HEK293 (cell line): ENCODE measurements around the gene GNLY.

Source experiments
- CTCF ChIA-PET: fragments of 350-600 bp; formaldehyde crosslinking; extraction: SDS; loops from one replicate; lab custom pipeline; 2021; ENCODE audit warnings: antibody characterized with exemption; lab: Yijun Ruan, JAX
- POLR2A ChIA-PET: fragments of 300-600 bp; formaldehyde crosslinking; extraction: SDS; loops from one replicate; lab custom pipeline; 2020; ENCODE audit warnings: antibody characterized with exemption, inconsistent platforms; lab: Yijun Ruan, JAX
- H3K27ac ChIP-seq: fragments of 200-500 bp; sonication (Bioruptor generic); 2 replicates; pipeline ENCODE4 v1.5.1; 2014; ENCODE audit warnings: low read depth, low read length, control low read depth, inconsistent platforms; ENCODE audit errors: extremely low read depth
- H3K36me3 ChIP-seq, 2 experiments: fragments of 200-500 bp in 1 of 2; sonication (Bioruptor generic) in 1 of 2; 1 replicate in 1 of 2; 2 replicates in 1 of 2; pipeline ENCODE4 v1.5.1; 2014 to 2017; ENCODE audit warnings: inconsistent platforms in 2 of 2, low read length in 2 of 2; ENCODE audit not compliant: control insufficient read depth in 2 of 2, insufficient read depth in 1 of 2
- H3K4me1 ChIP-seq: fragments of 200-500 bp; sonication (Bioruptor generic); 2 replicates; pipeline ENCODE4 v1.5.1; 2014; ENCODE audit warnings: mild to moderate bottlenecking, low read length, inconsistent platforms; ENCODE audit not compliant: control insufficient read depth, insufficient read depth
- H3K4me3 ChIP-seq: 2 replicates; pipeline ENCODE4 v1.5.1; 2011; ENCODE audit warnings: low read depth, mild to moderate bottlenecking, control low read depth, low read length, moderate library complexity
- H3K9me3 ChIP-seq: fragments of 200-500 bp; sonication (Bioruptor generic); 2 replicates; pipeline ENCODE4 v1.5.1; 2014; ENCODE audit warnings: low read depth, low read length, inconsistent platforms; ENCODE audit not compliant: control insufficient read depth, insufficient read depth
- ATF2 ChIP-seq: fragments of 450-650 bp; formaldehyde crosslinking; IDR thresholded peaks from 2 replicates; pipeline ENCODE4 v1.5.1; 2016; ENCODE audit warnings: missing biosample characterization, missing genetic modification characterization, low read depth
- BCL6B ChIP-seq: fragments of 450-650 bp; formaldehyde crosslinking; IDR thresholded peaks from 2 replicates; pipeline ENCODE4 v1.5.1; 2017; ENCODE audit warnings: missing biosample characterization, missing genetic modification characterization
- FEZF1 ChIP-seq: fragments of 450-650 bp; formaldehyde crosslinking; IDR thresholded peaks from 2 replicates; pipeline ENCODE4 v1.5.1; 2016; ENCODE audit warnings: missing biosample characterization, missing genetic modification characterization
- INSM2 ChIP-seq: fragments of 450-650 bp; formaldehyde crosslinking; IDR thresholded peaks from 2 replicates; pipeline ENCODE4 v1.5.1; 2016; ENCODE audit warnings: missing biosample characterization, missing genetic modification characterization
- MYNN ChIP-seq: fragments of 450-650 bp; formaldehyde crosslinking; IDR thresholded peaks from 2 replicates; pipeline ENCODE4 v1.5.1; 2016; ENCODE audit warnings: missing biosample characterization, missing genetic modification characterization, borderline replicate concordance
- SCRT1 ChIP-seq: fragments of 450-650 bp; formaldehyde crosslinking; IDR thresholded peaks from 2 replicates; pipeline ENCODE4 v1.5.1; 2016; ENCODE audit warnings: missing biosample characterization, missing genetic modification characterization, borderline replicate concordance
- TRIM28 ChIP-seq: IDR thresholded peaks from 2 replicates; pipeline ENCODE4 v1.6.1; 2011; ENCODE audit warnings: low read length, control low read depth, borderline replicate concordance
- ZBTB17 ChIP-seq: fragments of 450-650 bp; formaldehyde crosslinking; IDR thresholded peaks from 2 replicates; pipeline ENCODE4 v1.5.1; 2016; ENCODE audit warnings: missing biosample characterization, missing genetic modification characterization
- ZBTB48 ChIP-seq: fragments of 450-650 bp; formaldehyde crosslinking; IDR thresholded peaks from 2 replicates; pipeline ENCODE4 v1.5.1; 2016; ENCODE audit warnings: missing biosample characterization, missing genetic modification characterization
- ZFP41 ChIP-seq: fragments of 450-650 bp; formaldehyde crosslinking; IDR thresholded peaks from 2 replicates; pipeline ENCODE4 v1.5.1; 2016; ENCODE audit warnings: missing biosample characterization, missing genetic modification characterization, borderline replicate concordance
- ZNF16 ChIP-seq: fragments of 450-650 bp; formaldehyde crosslinking; IDR thresholded peaks from 2 replicates; pipeline ENCODE4 v1.5.1; 2016; ENCODE audit warnings: low read depth, missing biosample characterization, missing genetic modification characterization
- ZNF223 ChIP-seq: fragments of 450-650 bp; formaldehyde crosslinking; IDR thresholded peaks from 2 replicates; pipeline ENCODE4 v1.5.1; 2016; ENCODE audit warnings: missing biosample characterization, missing genetic modification characterization
- ZNF23 ChIP-seq: fragments of 450-650 bp; formaldehyde crosslinking; IDR thresholded peaks from 2 replicates; pipeline ENCODE4 v1.5.1; 2016; ENCODE audit warnings: missing biosample characterization, missing genetic modification characterization, borderline replicate concordance
- ZNF24 ChIP-seq: fragments of 450-650 bp; formaldehyde crosslinking; IDR thresholded peaks from 2 replicates; pipeline ENCODE4 v1.5.1; 2016; ENCODE audit warnings: missing biosample characterization, missing genetic modification characterization
- ZNF274 ChIP-seq, 2 experiments: fragments of 200-500 bp in 1 of 2; fragments of 450-650 bp in 1 of 2; sonication (Bioruptor generic) in 1 of 2; formaldehyde crosslinking in 1 of 2; IDR thresholded peaks; 2 replicates each; pipeline versions ENCODE4 v1.5.1 to v1.6.1; 2014 to 2016; ENCODE audit warnings: borderline replicate concordance in 1 of 2, inconsistent platforms in 1 of 2, low read length in 1 of 2, missing biosample characterization in 1 of 2, missing genetic modification characterization in 1 of 2
- ZNF292 ChIP-seq: fragments of 450-650 bp; formaldehyde crosslinking; IDR thresholded peaks from 2 replicates; pipeline ENCODE4 v1.5.1; 2016; ENCODE audit warnings: low read depth, missing biosample characterization, missing genetic modification characterization, borderline replicate concordance
- ZNF423 ChIP-seq: fragments of 450-650 bp; formaldehyde crosslinking; IDR thresholded peaks from 2 replicates; pipeline ENCODE4 v1.5.1; 2016; ENCODE audit warnings: missing biosample characterization, missing genetic modification characterization
- ZNF473 ChIP-seq: fragments of 450-650 bp; formaldehyde crosslinking; IDR thresholded peaks from 2 replicates; pipeline ENCODE4 v1.5.1; 2017; ENCODE audit warnings: missing biosample characterization, missing genetic modification characterization
- ZNF529 ChIP-seq: fragments of 450-650 bp; formaldehyde crosslinking; IDR thresholded peaks from 2 replicates; pipeline ENCODE4 v1.5.1; 2017; ENCODE audit warnings: missing genetic modification characterization, missing biosample characterization; ENCODE audit not compliant: insufficient replicate concordance
- ZNF544 ChIP-seq: fragments of 450-650 bp; formaldehyde crosslinking; IDR thresholded peaks from 2 replicates; pipeline ENCODE4 v1.5.0; 2017; ENCODE audit warnings: missing biosample characterization, missing genetic modification characterization
- ZNF610 ChIP-seq: fragments of 450-650 bp; formaldehyde crosslinking; IDR thresholded peaks from 2 replicates; pipeline ENCODE4 v1.5.1; 2016; ENCODE audit warnings: missing biosample characterization, missing genetic modification characterization, borderline replicate concordance
- ZNF621 ChIP-seq: fragments of 450-650 bp; formaldehyde crosslinking; IDR thresholded peaks from 2 replicates; pipeline ENCODE4 v1.5.1; 2017; ENCODE audit warnings: missing biosample characterization, missing genetic modification characterization
- ZNF626 ChIP-seq: fragments of 450-650 bp; sonication (Bioruptor Pico); formaldehyde crosslinking; IDR thresholded peaks from 2 replicates; pipeline ENCODE4 v1.5.1; 2018; ENCODE audit warnings: missing biosample characterization, missing genetic modification characterization, inconsistent platforms
- ZNF707 ChIP-seq: fragments of 450-650 bp; formaldehyde crosslinking; IDR thresholded peaks from 2 replicates; pipeline ENCODE4 v1.5.1; 2016; ENCODE audit warnings: missing biosample characterization, missing genetic modification characterization
- ZNF768 ChIP-seq: fragments of 450-650 bp; formaldehyde crosslinking; IDR thresholded peaks from 2 replicates; pipeline ENCODE4 v1.5.1; 2018; ENCODE audit warnings: missing biosample characterization, mild to moderate bottlenecking, missing genetic modification characterization
- ZNF777 ChIP-seq: fragments of 450-650 bp; formaldehyde crosslinking; IDR thresholded peaks from 2 replicates; pipeline ENCODE4 v1.5.1; 2017; ENCODE audit warnings: missing biosample characterization, missing genetic modification characterization, borderline replicate concordance
- ZNF791 ChIP-seq: fragments of 450-650 bp; formaldehyde crosslinking; IDR thresholded peaks from 2 replicates; pipeline ENCODE4 v1.5.1; 2016; ENCODE audit warnings: missing biosample characterization, missing genetic modification characterization
- ZXDB ChIP-seq: fragments of 450-650 bp; formaldehyde crosslinking; IDR thresholded peaks from 2 replicates; pipeline ENCODE4 v1.5.1; 2016; ENCODE audit warnings: missing biosample characterization, missing genetic modification characterization

The GNLY gene

GRCh38 chr2:85694052-85695025 is at the start of gene GNLY:
GNLY (plus strand) TSS chr2:85694358; CDS start chr2:85694419, 61 bp downstream.
- POLR2A ChIA-PET, result no interaction called here
- no peak for TF ChIP-seq ZNF707 (tag by site-specific recombination)
- no peak for TF ChIP-seq ZNF791 (tag by site-specific recombination)
- TF ChIP-seq ZBTB48 (tag by site-specific recombination), result no peak
- TF ChIP-seq ZFP41, result no peak
- TF ChIP-seq ZNF768 (tag by site-specific recombination), result no peak
- no peak for TF ChIP-seq BCL6B (tag by site-specific recombination)
- no peak for TF ChIP-seq ZNF473 (tag by site-specific recombination)
- TF ChIP-seq ZNF626 (tag by site-specific recombination), result no peak
- TF ChIP-seq ZNF292 (tag by site-specific recombination), result no peak
- TF ChIP-seq ZNF16 (tag by site-specific recombination), result no peak
- no peak for TF ChIP-seq ZNF777 (tag by site-specific recombination)
- TF ChIP-seq TRIM28, result no peak
- no peak for TF ChIP-seq ZNF621
- TF ChIP-seq, all 188 proteins: peak for 0

GRCh38 chr2:85644909-85645308 is 49.2 kb upstream of the GNLY start:
- Histone ChIP-seq H3K27ac (no peak overlapping the region), H3K4me3 (no peak overlapping the region), H3K4me1 (no peaks in the 10 kb centered on the region), H3K9me3 (no peaks in the 10 kb centered on the region), H3K36me3 (peaks cover 82 to 97% of the 10 kb centered on the region in 2 experiments)
- CTCF ChIA-PET, result interaction anchor here (2.2 kb wide), 1 partner anchor 8 kb away, joined by 12 read pairs; no protein-coding TSS in a partner anchor
- POLR2A ChIA-PET, result interaction anchor here (0.7 to 1.3 kb wide), 2 partner anchors 39 to 466 kb away, joined by 3 read pairs; no protein-coding TSS in a partner anchor
- no peak for TF ChIP-seq ZNF423 (tag by site-specific recombination)
- TF ChIP-seq MYNN (tag by site-specific recombination), result no peak
- TF ChIP-seq ZNF610 (tag by site-specific recombination), result no peak
- no peak for TF ChIP-seq ZNF544 (tag by site-specific recombination)
- no peak for TF ChIP-seq ZNF223 (tag by site-specific recombination)
- TF ChIP-seq ZNF274 (IDR thresholded peaks at IDR 0.05; ENCODE audit: low read length), result no peak
- no peak for TF ChIP-seq ZNF274 (tag by site-specific recombination; IDR thresholded peaks at IDR 0.05; ENCODE audit: borderline replicate concordance)
- no peak for TF ChIP-seq INSM2
- TF ChIP-seq ZFP41, result no peak
- no peak for TF ChIP-seq SCRT1 (tag by site-specific recombination)
- no peak for TF ChIP-seq ZNF529
- TF ChIP-seq ZBTB17 (tag by site-specific recombination), result no peak
- no peak for TF ChIP-seq ZNF23 (tag by site-specific recombination)
- TF ChIP-seq ZXDB (tag by site-specific recombination), result no peak
- TF ChIP-seq FEZF1 (tag by site-specific recombination), result no peak
- no peak for TF ChIP-seq ATF2
- no peak for TF ChIP-seq ZNF24 (tag by site-specific recombination)

More at GRCh38 chr2:85694052-85695025, at the start of gene GNLY:
- Histone ChIP-seq H3K36me3 (no peaks in the 10 kb centered on the region), H3K27ac (no peak within 1 kb of the TSS), H3K4me1 (no peaks in the 10 kb centered on the region), H3K4me3 (no peak within 1 kb of the TSS), H3K9me3 (no peaks in the 10 kb centered on the region)
- CTCF ChIA-PET, result interaction anchor here (0.7 to 6.2 kb wide), 4 partner anchors 11 to 174 kb away, joined by 3 to 54 read pairs (median 4); no protein-coding TSS in a partner anchor
